CD4-positive, alpha-beta memory T cell (primary cell): ENCODE measurements around the gene NMT2. TPM values are rescaled to one million over a fixed set of nuclear protein-coding genes. Genes with fewer than 3 reads are reported as not detected.

ENCODE experiments used
- CTCF ChIA-PET: fragments of 350-600 bp; sonication (Branson Sonifier 250); formaldehyde crosslinking; loops from one replicate; lab custom pipeline; 2021; ENCODE audit warnings: inconsistent platforms; ENCODE audit not compliant: partially characterized antibody; lab: Charles Lee
- POLR2A ChIA-PET: fragments of 350-600 bp; sonication (Branson Sonifier 250); formaldehyde crosslinking; loops from one replicate; lab custom pipeline; 2021; ENCODE audit not compliant: partially characterized antibody; lab: Charles Lee
- DNase-seq, 5 donors: peaks; one replicate each; pipeline versions ENCODE4 v3.0.0 to v3.0.0-alpha.2; 2020 to 2022; ENCODE audit warnings: mixed read lengths in 1 of 5
- H3K27ac ChIP-seq: one replicate; pipeline ENCODE4 v1.7.0; 2013; ENCODE audit warnings: low read depth, low read length
- H3K27me3 ChIP-seq: 2 replicates; pipeline ENCODE4 v1.7.0; 2013; ENCODE audit warnings: mild to moderate bottlenecking, low read length, moderate library complexity; ENCODE audit not compliant: insufficient read depth
- H3K36me3 ChIP-seq: 2 replicates; pipeline ENCODE4 v1.7.0; 2013; ENCODE audit warnings: mild to moderate bottlenecking, low read length, moderate library complexity; ENCODE audit not compliant: insufficient read depth
- H3K4me1 ChIP-seq: 2 replicates; pipeline ENCODE4 v1.7.0; 2013; ENCODE audit warnings: mild to moderate bottlenecking, low read length, moderate library complexity; ENCODE audit not compliant: insufficient read depth
- H3K4me3 ChIP-seq, 2 donors: one replicate each; pipeline ENCODE4 v1.7.0; 2013; ENCODE audit warnings: low read length in 2 of 2, mild to moderate bottlenecking in 1 of 2
- H3K9me3 ChIP-seq, 2 donors: one replicate each; pipeline ENCODE4 v1.7.0; 2013; ENCODE audit warnings: low read length in 2 of 2, control low read depth in 1 of 2; ENCODE audit not compliant: control insufficient read depth in 1 of 2
- H3K27ac Mint-ChIP-seq, 7 donors: one replicate each; pipeline ENCODE4 v1.8.0; 2020 to 2021; ENCODE audit warnings: mixed read lengths in 7 of 7, mild to moderate bottlenecking in 6 of 7, inconsistent platforms in 3 of 7, moderate library complexity in 3 of 7
- H3K27me3 Mint-ChIP-seq, 2 donors: one replicate each; pipeline ENCODE4 v1.8.0; 2020 to 2021; ENCODE audit warnings: mixed read lengths in 2 of 2
- H3K36me3 Mint-ChIP-seq, 2 donors: one replicate each; pipeline ENCODE4 v1.8.0; 2020 to 2021; ENCODE audit warnings: mixed read lengths in 2 of 2, inconsistent platforms in 1 of 2, mild to moderate bottlenecking in 1 of 2
- H3K4me1 Mint-ChIP-seq, 4 donors: one replicate each; pipeline ENCODE4 v1.8.0; 2020 to 2021; ENCODE audit warnings: mixed read lengths in 4 of 4, mild to moderate bottlenecking in 1 of 4
- H3K4me3 Mint-ChIP-seq, 8 donors: one replicate each; pipeline ENCODE4 v1.8.0; 2020 to 2021; ENCODE audit warnings: mixed read lengths in 8 of 8, mild to moderate bottlenecking in 7 of 8, moderate library complexity in 6 of 8, inconsistent platforms in 3 of 8
- H3K9me3 Mint-ChIP-seq, 8 donors: one replicate each; pipeline ENCODE4 v1.8.0; 2020 to 2021; ENCODE audit warnings: mixed read lengths in 8 of 8, mild to moderate bottlenecking in 5 of 8, inconsistent platforms in 3 of 8, moderate library complexity in 1 of 8
- intact Hi-C: fragments of 100-400 bp; cut with micrococcal nuclease; formaldehyde crosslinking; loops from one replicate; pipeline ENCODE4 v1.15.1; 2023
- polyA plus RNA-seq, 2 donors: library from polyadenylated mRNA; unstranded; fragments of 300-500 nt; fragmentation: Illumina TruSeq; gene quantifications; one replicate each; pipeline ENCODE4 v1.2.3, GENCODE V29; 2021
- total RNA-seq, 2 experiments: library from RNA; stranded (reverse); gene quantifications; one replicate each; pipeline ENCODE4 v1.2.3, GENCODE V29; 2021

NMT2 gene
- total and polyA plus RNA-seq, 4 experiments from 2014 or later: 38.7 to 101 (median 77.4) TPM

DNA sequence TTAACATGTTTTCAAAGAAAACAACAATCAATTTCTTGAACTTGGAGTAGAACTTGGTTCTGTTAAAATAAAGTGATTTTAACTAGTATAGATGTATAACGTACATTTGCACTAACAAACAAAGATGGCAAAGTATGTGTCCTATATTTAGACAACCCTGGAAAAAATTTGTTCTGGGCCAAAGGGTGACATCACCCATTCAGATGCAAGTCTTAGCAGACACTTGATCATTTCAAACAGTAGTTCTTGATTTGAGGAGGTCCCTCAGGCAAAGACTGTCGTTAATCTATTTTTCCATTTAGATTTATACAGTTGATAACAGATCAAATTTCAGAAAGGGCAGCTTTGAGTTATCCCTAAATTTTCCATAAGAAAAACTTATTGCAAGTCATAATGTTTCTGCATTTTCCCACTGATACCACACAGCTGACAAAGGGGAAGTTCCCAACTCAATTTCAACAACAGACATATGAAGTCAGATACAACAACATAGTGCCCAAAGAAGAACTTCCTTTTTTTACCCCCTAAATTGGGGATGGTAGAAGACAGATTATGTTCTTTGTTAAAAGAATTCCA, 5.2 kb downstream of the NMT2 start:
- intact Hi-C loops: loop anchor here (10.0 kb wide), 1 partner anchor 1379 kb away; no protein-coding TSS in a partner anchor
- H3K9me3 ChIP-seq: no peaks in the 10 kb centered on the region
- DNase-seq: no peak
- H3K4me1 Mint-ChIP-seq: peaks cover 37 to 73% (median 49%) of the 10 kb centered on the region in 4 donors
- no peaks in the 10 kb centered on the region for H3K36me3 ChIP-seq
- peaks cover 65% of the 10 kb centered on the region for H3K4me1 ChIP-seq
- no peak overlapping the region for H3K27ac ChIP-seq
- H3K27ac Mint-ChIP-seq: no peak overlapping the region
- H3K4me3 Mint-ChIP-seq: peak overlapping the region in 1 of 8 donors; percentile 21
- ChIA-PET CTCF (interaction anchor here (0.6 to 1.8 kb wide), 3 partner anchors 18 to 58 kb away, joined by 3 to 6 read pairs (median 4); no protein-coding TSS in a partner anchor), POLR2A (no interaction called here)
- no peaks in the 10 kb centered on the region for H3K27me3 Mint-ChIP-seq
- no peaks in the 10 kb centered on the region for H3K27me3 ChIP-seq
- no peak overlapping the region for H3K4me3 ChIP-seq
- no peaks in the 10 kb centered on the region for H3K9me3 Mint-ChIP-seq
- H3K36me3 Mint-ChIP-seq: peaks cover 0 to 18% of the 10 kb centered on the region in 2 donors

- DNase-seq: no peak
- Histone ChIP-seq H3K9me3 (no peaks in the 10 kb centered on the region), H3K27ac (no peak overlapping the region), H3K36me3 (no peaks in the 10 kb centered on the region), H3K4me1 (peaks cover 46% of the 10 kb centered on the region), H3K4me3 (no peak overlapping the region), H3K27me3 (no peaks in the 10 kb centered on the region)
- Mint-ChIP-seq H3K4me1 (peaks cover 24 to 70% (median 50%) of the 10 kb centered on the region in 4 donors), H3K9me3 (peaks cover 0 to 1% (median 0%) of the 10 kb centered on the region in 8 donors), H3K4me3 (no peak overlapping the region), H3K27me3 (no peaks in the 10 kb centered on the region), H3K27ac (peak overlapping the region in 2 of 7 donors; percentile 65 to 80), H3K36me3 (peaks cover 17 to 24% of the 10 kb centered on the region in 2 donors)
- intact Hi-C loops: no loop called here
- ChIA-PET POLR2A (no interaction called here), CTCF (no interaction called here)
Observed at GRCh38 chr10:15158972-15159371, 9.5 kb downstream of the NMT2 start.

DNA sequence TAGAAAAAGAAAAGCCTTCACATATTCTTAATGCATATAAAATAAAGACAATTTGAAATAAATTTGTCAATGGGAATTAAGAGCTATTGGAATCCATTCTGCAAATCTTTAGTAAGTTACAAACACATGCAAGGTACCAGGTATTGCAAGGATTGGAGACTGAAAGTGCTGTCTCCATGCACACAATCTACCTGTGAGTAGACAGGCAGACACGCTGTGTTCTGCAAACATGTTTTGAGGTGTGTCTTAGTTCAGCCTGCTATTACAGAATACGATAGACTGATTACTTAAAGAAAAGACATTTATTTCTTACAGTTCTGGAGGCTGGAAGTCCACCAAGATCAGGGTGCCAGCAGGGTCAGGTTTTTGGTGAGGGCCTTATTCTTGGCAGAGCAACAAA, 10.0 kb downstream of the NMT2 start:
- H3K27ac Mint-ChIP-seq: peak overlapping the region in 1 of 7 donors; percentile 9
- intact Hi-C loops: no loop called here
- H3K4me3 Mint-ChIP-seq: no peak overlapping the region
- ChIA-PET POLR2A (no interaction called here), CTCF (no interaction called here)
- H3K27ac ChIP-seq: no peak overlapping the region
- H3K4me1 Mint-ChIP-seq: peaks cover 23 to 69% (median 47%) of the 10 kb centered on the region in 4 donors
- no peaks in the 10 kb centered on the region for H3K36me3 ChIP-seq
- no peaks in the 10 kb centered on the region for H3K27me3 Mint-ChIP-seq
- no peaks in the 10 kb centered on the region for H3K9me3 ChIP-seq
- H3K4me3 ChIP-seq: no peak overlapping the region
- no peak for DNase-seq
- peaks cover 17 to 24% of the 10 kb centered on the region in 2 donors for H3K36me3 Mint-ChIP-seq
- no peaks in the 10 kb centered on the region for H3K27me3 ChIP-seq
- peaks cover 0 to 1% (median 0%) of the 10 kb centered on the region in 8 donors for H3K9me3 Mint-ChIP-seq
- peaks cover 41% of the 10 kb centered on the region for H3K4me1 ChIP-seq

GRCh38 chr10:15155978-15156656, 12.4 kb downstream of the NMT2 start:
- Mint-ChIP-seq H3K4me1 (peaks cover 27 to 73% (median 52%) of the 10 kb centered on the region in 4 donors), H3K27ac (no peak overlapping the region), H3K36me3 (peaks cover 20 to 27% of the 10 kb centered on the region in 2 donors), H3K27me3 (no peaks in the 10 kb centered on the region), H3K4me3 (no peak overlapping the region), H3K9me3 (peaks cover 0 to 1% (median 0%) of the 10 kb centered on the region in 8 donors)
- DNase-seq: no peak
- H3K4me1 ChIP-seq: peaks cover 34% of the 10 kb centered on the region
- POLR2A ChIA-PET: no interaction called here
- CTCF ChIA-PET: no interaction called here
- no peak overlapping the region for H3K4me3 ChIP-seq
- H3K27me3 ChIP-seq: no peaks in the 10 kb centered on the region
- no peaks in the 10 kb centered on the region for H3K36me3 ChIP-seq
- no peaks in the 10 kb centered on the region for H3K9me3 ChIP-seq
- intact Hi-C loops: no loop called here
- no peak overlapping the region for H3K27ac ChIP-seq

GRCh38 chr10:15152556-15152955, 15.9 kb downstream of the NMT2 start:
- Histone ChIP-seq H3K9me3 (no peaks in the 10 kb centered on the region), H3K27ac (no peak overlapping the region), H3K36me3 (no peaks in the 10 kb centered on the region), H3K4me1 (peaks cover 11% of the 10 kb centered on the region), H3K27me3 (no peaks in the 10 kb centered on the region), H3K4me3 (no peak overlapping the region)
- intact Hi-C loops: no loop called here
- Mint-ChIP-seq H3K9me3 (no peaks in the 10 kb centered on the region), H3K4me3 (peak overlapping the region in 1 of 8 donors; percentile 13), H3K36me3 (peaks cover 16 to 25% of the 10 kb centered on the region in 2 donors), H3K27me3 (no peaks in the 10 kb centered on the region), H3K27ac (peak overlapping the region in 3 of 7 donors; percentile 5 to 57 (median 20)), H3K4me1 (peaks cover 16 to 54% (median 33%) of the 10 kb centered on the region in 4 donors)
- no peak for DNase-seq
- POLR2A ChIA-PET: no interaction called here
- CTCF ChIA-PET: interaction anchor here (1.0 to 1.3 kb wide), 3 partner anchors 15 to 72 kb away, joined by 3 read pairs; partner anchors contain the start of gene NMT2

GRCh38 chr10:15150563-15150962, 17.9 kb downstream of the NMT2 start:
- intact Hi-C loops: no loop called here
- Mint-ChIP-seq H3K4me1 (peaks cover 27 to 59% (median 36%) of the 10 kb centered on the region in 4 donors), H3K9me3 (no peaks in the 10 kb centered on the region), H3K36me3 (peaks cover 11 to 15% of the 10 kb centered on the region in 2 donors), H3K27me3 (no peaks in the 10 kb centered on the region), H3K27ac (peak overlapping the region in 1 of 7 donors; percentile 23), H3K4me3 (no peak overlapping the region)
- Histone ChIP-seq H3K4me3 (no peak overlapping the region), H3K27me3 (no peaks in the 10 kb centered on the region), H3K9me3 (no peaks in the 10 kb centered on the region), H3K36me3 (no peaks in the 10 kb centered on the region), H3K27ac (no peak overlapping the region), H3K4me1 (peaks cover 4% of the 10 kb centered on the region)
- no peak for DNase-seq
- POLR2A ChIA-PET: interaction anchor here (0.9 to 1.4 kb wide), 2 partner anchors 18 to 60 kb away, joined by 3 to 4 read pairs; partner anchors contain the start of gene NMT2
- CTCF ChIA-PET: interaction anchor here (0.6 to 1.0 kb wide), 3 partner anchors 35 to 925 kb away, joined by 3 read pairs; no protein-coding TSS in a partner anchor
